Measurements from ENCODE around the gene ATXN7L1. TPM values are rescaled to one million over a fixed set of nuclear protein-coding genes. Genes with fewer than 3 reads are reported as not detected.

The ATXN7L1 gene
- total RNA-seq, 1 donor from 2014 or later: 20.6 TPM

DNA sequence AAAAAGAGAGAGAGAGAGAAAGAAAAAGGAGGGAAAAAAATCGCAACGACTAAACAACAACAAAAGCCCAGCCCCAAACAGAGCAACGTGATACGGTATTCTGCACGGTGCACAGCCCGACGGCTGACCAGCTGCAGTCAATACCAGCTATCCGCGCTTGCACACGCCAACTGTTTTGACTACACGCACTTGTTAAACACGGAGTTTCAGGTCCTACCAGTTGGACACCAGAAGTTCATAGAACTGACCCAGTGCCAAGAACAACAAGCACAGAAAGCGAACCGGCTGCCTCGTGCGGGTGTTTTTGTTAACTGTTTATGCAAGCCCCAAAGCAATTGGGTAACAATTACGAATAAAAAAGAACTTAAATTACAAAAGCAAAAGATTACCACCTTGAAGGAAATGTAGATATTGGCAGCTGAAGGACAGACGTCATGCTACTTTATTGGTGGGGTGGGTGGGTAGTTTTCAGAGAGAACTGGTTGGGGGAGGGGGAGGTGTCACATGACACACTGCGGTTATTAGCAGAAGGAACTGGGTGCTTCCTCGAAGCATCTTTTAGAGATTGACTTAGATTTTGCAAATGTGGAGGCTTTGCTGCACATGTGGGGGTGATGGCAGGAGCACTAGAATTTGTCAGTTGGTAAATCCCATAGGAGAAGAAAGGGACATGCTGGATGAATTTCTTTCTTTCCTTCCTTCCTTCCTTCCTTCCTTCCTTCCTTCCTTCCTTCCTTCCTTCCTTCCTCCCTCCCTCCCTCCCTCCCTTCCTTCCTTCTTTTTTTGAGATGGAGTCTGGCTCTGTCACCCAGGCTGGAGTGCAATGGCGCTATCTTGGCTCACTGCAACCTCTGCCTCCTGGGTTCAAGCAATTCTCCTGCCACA lies 184.5 kb downstream of the ATXN7L1 start:
- peak; percentile 34 for DNase-seq
- Mint-ChIP-seq H3K36me3 (ENCODE audit: unreplicated experiment) (peaks cover 5% of the 10 kb centered on the region), H3K27ac (ENCODE audit: unreplicated experiment) (peak overlapping the region; percentile 81), H3K9me3 (ENCODE audit: unreplicated experiment) (peaks cover 12% of the 10 kb centered on the region), H3K4me1 (ENCODE audit: low read depth, unreplicated experiment) (peaks cover 37% of the 10 kb centered on the region), H3K4me3 (ENCODE audit: unreplicated experiment) (peak overlapping the region; percentile 84), H3K27me3 (ENCODE audit: unreplicated experiment) (peaks cover 14% of the 10 kb centered on the region)
- TF ChIP-seq, protein P1, sequence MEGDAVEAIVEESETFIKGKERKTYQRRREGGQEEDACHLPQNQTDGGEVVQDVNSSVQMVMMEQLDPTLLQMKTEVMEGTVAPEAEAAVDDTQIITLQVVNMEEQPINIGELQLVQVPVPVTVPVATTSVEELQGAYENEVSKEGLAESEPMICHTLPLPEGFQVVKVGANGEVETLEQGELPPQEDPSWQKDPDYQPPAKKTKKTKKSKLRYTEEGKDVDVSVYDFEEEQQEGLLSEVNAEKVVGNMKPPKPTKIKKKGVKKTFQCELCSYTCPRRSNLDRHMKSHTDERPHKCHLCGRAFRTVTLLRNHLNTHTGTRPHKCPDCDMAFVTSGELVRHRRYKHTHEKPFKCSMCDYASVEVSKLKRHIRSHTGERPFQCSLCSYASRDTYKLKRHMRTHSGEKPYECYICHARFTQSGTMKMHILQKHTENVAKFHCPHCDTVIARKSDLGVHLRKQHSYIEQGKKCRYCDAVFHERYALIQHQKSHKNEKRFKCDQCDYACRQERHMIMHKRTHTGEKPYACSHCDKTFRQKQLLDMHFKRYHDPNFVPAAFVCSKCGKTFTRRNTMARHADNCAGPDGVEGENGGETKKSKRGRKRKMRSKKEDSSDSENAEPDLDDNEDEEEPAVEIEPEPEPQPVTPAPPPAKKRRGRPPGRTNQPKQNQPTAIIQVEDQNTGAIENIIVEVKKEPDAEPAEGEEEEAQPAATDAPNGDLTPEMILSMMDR (IDR thresholded peaks at IDR 0.05; ENCODE audit: partially characterized antibody, unreplicated experiment): no peak

DNA sequence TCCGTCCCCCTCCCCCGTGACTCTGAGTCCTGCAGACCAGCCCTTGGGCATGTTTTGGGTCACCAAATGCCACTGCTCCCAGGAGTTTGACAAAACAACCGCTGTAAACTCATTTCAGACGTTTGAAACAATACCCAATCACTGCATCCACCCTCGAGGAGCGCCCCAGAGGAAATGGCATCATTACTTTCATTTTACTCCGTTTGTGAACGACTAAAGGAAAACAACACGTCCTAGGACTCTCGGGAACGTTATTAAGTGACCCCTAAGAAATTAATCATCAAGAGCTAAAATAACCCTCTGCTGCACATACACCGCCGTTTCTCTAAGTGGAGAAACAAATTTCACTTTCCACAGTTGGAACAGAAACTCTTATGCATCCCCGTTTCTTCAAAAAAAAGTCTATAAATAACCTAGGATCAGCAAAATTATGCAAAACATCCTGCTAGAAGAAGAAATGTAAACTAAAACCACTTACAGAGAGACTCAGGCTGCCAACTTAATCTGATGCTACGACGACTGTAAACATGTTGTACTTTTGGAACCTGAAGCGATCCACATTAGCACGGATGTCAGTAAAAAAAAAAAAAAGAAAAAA lies 185.2 kb downstream of the ATXN7L1 start:
- H3K27ac Mint-ChIP-seq (ENCODE audit: unreplicated experiment): peak overlapping the region; percentile 81
- TF ChIP-seq, protein P1 (IDR thresholded peaks at IDR 0.05; ENCODE audit: partially characterized antibody, unreplicated experiment): no peak
- DNase-seq: no peak
- H3K36me3 Mint-ChIP-seq (ENCODE audit: unreplicated experiment): peaks cover under 1% of the 10 kb centered on the region
- H3K4me1 Mint-ChIP-seq (ENCODE audit: low read depth, unreplicated experiment): peaks cover 37% of the 10 kb centered on the region
- peaks cover 8% of the 10 kb centered on the region for H3K9me3 Mint-ChIP-seq (ENCODE audit: unreplicated experiment)
- peak overlapping the region; percentile 84 for H3K4me3 Mint-ChIP-seq (ENCODE audit: unreplicated experiment)
- H3K27me3 Mint-ChIP-seq (ENCODE audit: unreplicated experiment): peaks cover 14% of the 10 kb centered on the region

DNA sequence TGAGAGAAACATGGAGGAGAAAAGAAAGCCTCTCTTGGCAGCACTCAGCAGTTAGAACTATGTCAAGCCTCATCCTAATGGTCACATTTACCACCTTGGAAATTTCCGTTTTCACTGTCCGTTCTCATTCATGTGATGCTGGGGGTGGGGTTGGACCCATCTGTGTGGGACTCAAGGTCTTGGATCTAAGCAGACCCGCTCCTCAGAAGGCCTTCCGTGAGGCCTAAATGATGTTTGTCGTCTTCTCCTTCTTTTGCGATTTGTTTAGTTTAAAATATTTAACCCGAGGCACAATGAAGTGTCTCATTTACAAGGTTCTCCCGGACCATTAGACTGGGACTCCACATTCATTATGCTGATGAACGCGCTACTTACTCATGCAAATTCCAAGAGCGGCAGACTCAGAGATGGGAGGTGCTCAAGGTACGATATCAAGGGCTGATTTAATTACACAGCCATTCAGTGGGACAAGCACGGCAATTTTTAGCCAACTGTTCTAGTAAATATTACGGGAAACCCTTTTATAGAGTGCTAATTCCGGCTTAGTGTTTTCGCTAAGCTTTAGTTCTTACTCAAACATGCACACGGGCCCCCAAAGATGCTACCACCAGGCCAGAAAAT lies 186.0 kb downstream of the ATXN7L1 start:
- Mint-ChIP-seq H3K27me3 (ENCODE audit: unreplicated experiment) (peaks cover 12% of the 10 kb centered on the region), H3K4me3 (ENCODE audit: unreplicated experiment) (peak overlapping the region; percentile 84), H3K9me3 (ENCODE audit: unreplicated experiment) (peaks cover 8% of the 10 kb centered on the region), H3K4me1 (ENCODE audit: low read depth, unreplicated experiment) (peaks cover 37% of the 10 kb centered on the region), H3K27ac (ENCODE audit: unreplicated experiment) (peak overlapping the region; percentile 95), H3K36me3 (ENCODE audit: unreplicated experiment) (no peaks in the 10 kb centered on the region)
- DNase-seq: no peak
- TF ChIP-seq, protein P1 (IDR thresholded peaks at IDR 0.05; ENCODE audit: partially characterized antibody, unreplicated experiment): no peak

DNA sequence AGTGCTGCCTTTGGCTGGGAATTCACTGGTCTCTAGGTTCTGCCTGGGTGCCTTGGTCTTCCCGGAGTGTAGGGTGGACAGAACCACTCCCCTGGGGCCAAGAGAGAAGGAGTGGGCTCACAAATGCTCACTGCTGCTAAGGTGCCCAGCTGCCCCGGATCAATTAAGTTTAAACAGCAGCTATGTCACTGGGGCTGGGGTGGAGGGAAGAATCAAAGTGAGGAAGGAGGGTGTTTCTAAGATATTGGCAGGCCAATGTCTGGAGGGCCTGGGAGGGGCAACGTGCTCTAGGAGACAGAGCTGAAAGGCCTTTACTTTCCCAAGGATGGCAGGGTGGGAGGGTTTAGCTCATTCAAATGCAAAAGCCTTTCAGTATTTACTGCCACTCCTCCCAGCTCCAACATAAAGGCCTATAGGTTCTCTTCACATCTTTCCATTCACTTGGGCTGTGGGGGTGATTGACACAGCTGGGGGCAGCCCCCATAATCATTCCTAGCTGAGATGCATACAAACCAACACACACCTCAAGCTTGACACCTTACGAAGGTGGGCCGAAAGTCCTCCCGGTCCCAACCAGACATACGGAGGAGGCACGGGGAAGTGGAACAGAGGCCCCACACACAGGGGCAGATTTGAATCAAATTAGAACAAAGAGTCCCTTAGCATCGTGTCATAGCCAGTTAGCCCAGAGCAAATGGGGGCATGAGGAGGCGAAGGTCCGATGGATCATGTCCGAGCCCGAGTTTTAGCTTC lies 187.2 kb downstream of the ATXN7L1 start:
- peaks cover under 1% of the 10 kb centered on the region for H3K36me3 Mint-ChIP-seq (ENCODE audit: unreplicated experiment)
- peak; percentile 43 for DNase-seq

More for the DNA sequence above, 187.2 kb downstream of the ATXN7L1 start:
- Mint-ChIP-seq H3K4me3 (ENCODE audit: unreplicated experiment) (peak overlapping the region; percentile 59), H3K27me3 (ENCODE audit: unreplicated experiment) (peaks cover 10% of the 10 kb centered on the region), H3K9me3 (ENCODE audit: unreplicated experiment) (peaks cover 8% of the 10 kb centered on the region), H3K27ac (ENCODE audit: unreplicated experiment) (peak overlapping the region; percentile 95), H3K4me1 (ENCODE audit: low read depth, unreplicated experiment) (peaks cover 37% of the 10 kb centered on the region)
- TF ChIP-seq, protein P1 (IDR thresholded peaks at IDR 0.05; ENCODE audit: partially characterized antibody, unreplicated experiment): no peak
